H1 (cell line): ENCODE measurements around the gene TBPL2. TPM values are rescaled to one million over a fixed set of nuclear protein-coding genes. Genes with fewer than 3 reads are reported as not detected.

Source experiments
- CTCF ChIA-PET: fragments of 300-600 bp; sonication (Branson Sonifier 250); formaldehyde crosslinking; loops from one replicate; lab custom pipeline; 2021; ENCODE audit not compliant: partially characterized antibody; lab: Charles Lee
- POLR2A ChIA-PET: fragments of 300-600 bp; sonication (Branson Sonifier 250); formaldehyde crosslinking; loops from one replicate; lab custom pipeline; 2021; ENCODE audit warnings: inconsistent platforms; ENCODE audit not compliant: partially characterized antibody; lab: Charles Lee
- DNase-seq, 2 experiments: peaks; one replicate each; pipeline versions ENCODE4 v3.0.0 to v3.0.0-alpha.2; 2010 to 2022; ENCODE audit warnings: low spot score in 2 of 2, low read depth in 1 of 2, mixed read lengths in 1 of 2
- FAIRE-seq: peaks from 2 replicates; lab custom pipeline; 2011; peaks lifted over from hg19 to GRCh38; lab: Jason Lieb, UNC
- H2AFZ ChIP-seq: 2 replicates; pipeline ENCODE4 v1.8.1; 2012; ENCODE audit warnings: low read length, inconsistent platforms
- H2AK5ac ChIP-seq: 2 replicates; pipeline ENCODE4 v1.6.1; 2013; ENCODE audit warnings: low read depth, low read length
- H2BK120ac ChIP-seq: replicated peaks from 2 replicates; pipeline ENCODE3; 2013; ENCODE audit warnings: low read depth, low read length, inconsistent platforms
- H2BK12ac ChIP-seq: 2 replicates; pipeline ENCODE4 v1.6.1; 2013; ENCODE audit warnings: low read depth, low read length
- H2BK15ac ChIP-seq: 2 replicates; pipeline ENCODE4 v1.6.1; 2013; ENCODE audit warnings: low read length
- H2BK20ac ChIP-seq: 2 replicates; pipeline ENCODE4 v1.6.1; 2013; ENCODE audit warnings: low read length
- H2BK5ac ChIP-seq: 2 replicates; pipeline ENCODE4 v1.6.1; 2013; ENCODE audit warnings: low read depth, low read length
- H3K14ac ChIP-seq: 2 replicates; pipeline ENCODE4 v1.6.1; 2013; ENCODE audit warnings: inconsistent platforms; ENCODE audit not compliant: insufficient read length
- H3K18ac ChIP-seq: 2 replicates; pipeline ENCODE4 v1.6.1; 2013; ENCODE audit warnings: low read length; ENCODE audit errors: extremely low read depth
- H3K23ac ChIP-seq: 2 replicates; pipeline ENCODE4 v1.6.1; 2013; ENCODE audit warnings: inconsistent platforms; ENCODE audit not compliant: insufficient read length
- H3K23me2 ChIP-seq: 2 replicates; pipeline ENCODE4 v1.6.1; 2013; ENCODE audit warnings: low read depth, low read length
- H3K27ac ChIP-seq: 2 replicates; pipeline ENCODE4 v1.6.1; 2011; ENCODE audit warnings: low read depth, low read length, inconsistent platforms
- H3K27me3 ChIP-seq, 4 experiments: replicated peaks in 1 of 4; 1 replicate in 1 of 4; 2 replicates in 3 of 4; pipeline versions ENCODE4 v1.6.1 to v1.8.1; 2011 to 2013; ENCODE audit warnings: low read length in 3 of 4, mild to moderate bottlenecking in 3 of 4, inconsistent platforms in 2 of 4, mixed read lengths in 2 of 4, moderate library complexity in 1 of 4; ENCODE audit not compliant: control insufficient read depth in 3 of 4, insufficient read depth in 3 of 4; ENCODE audit errors: extremely low read depth in 1 of 4
- H3K36me3 ChIP-seq, 4 experiments: 2 replicates each; pipeline versions ENCODE4 v1.6.1 to v1.8.1; 2011 to 2013; ENCODE audit warnings: mild to moderate bottlenecking in 4 of 4, low read length in 3 of 4, moderate library complexity in 2 of 4, control low read depth in 1 of 4, inconsistent platforms in 1 of 4; ENCODE audit not compliant: insufficient read depth in 4 of 4, control insufficient read depth in 2 of 4
- H3K4ac ChIP-seq: replicated peaks from 2 replicates; pipeline ENCODE3; 2013; ENCODE audit warnings: low read length, low read depth, mixed read lengths, inconsistent platforms; ENCODE audit not compliant: insufficient read length
- H3K4me1 ChIP-seq, 4 experiments: replicated peaks in 1 of 4; 1 replicate in 1 of 4; 2 replicates in 3 of 4; pipeline versions ENCODE4 v1.6.1 to v1.8.1; 2011 to 2013; ENCODE audit warnings: low read length in 3 of 4, inconsistent platforms in 2 of 4, mixed read lengths in 1 of 4; ENCODE audit not compliant: insufficient read depth in 4 of 4, control insufficient read depth in 3 of 4
- H3K4me2 ChIP-seq, 2 experiments: 2 replicates each; pipeline versions ENCODE4 v1.6.1 to v1.8.1; 2011 to 2013; ENCODE audit warnings: low read depth in 2 of 2, low read length in 2 of 2, control low read depth in 1 of 2, inconsistent platforms in 1 of 2, mild to moderate bottlenecking in 1 of 2; ENCODE audit not compliant: insufficient read depth in 1 of 2
- H3K4me3 ChIP-seq, 4 experiments: fragments of 200-600, 300-600 bp in 1 of 4; sonication (generic), shearing (Covaris generic), sonication (Bioruptor Twin) in 1 of 4; 2 replicates each; pipeline versions ENCODE4 v1.5.1 to v1.8.1; 2011 to 2016; ENCODE audit warnings: low read length in 4 of 4, low read depth in 3 of 4, control low read depth in 2 of 4, inconsistent platforms in 2 of 4, mild to moderate bottlenecking in 2 of 4, mixed read lengths in 1 of 4, moderate library complexity in 1 of 4; ENCODE audit not compliant: insufficient read depth in 2 of 4; ENCODE audit errors: extremely low read depth in 1 of 4
- H3K56ac ChIP-seq: replicated peaks from 2 replicates; pipeline ENCODE3; 2013; ENCODE audit warnings: low read depth, mild to moderate bottlenecking, mixed read lengths, low read length, inconsistent platforms; ENCODE audit not compliant: insufficient read length
- H3K79me1 ChIP-seq: 2 replicates; pipeline ENCODE4 v1.6.1; 2013; ENCODE audit warnings: low read depth, low read length, control low read depth
- H3K79me2 ChIP-seq, 2 experiments: 2 replicates each; pipeline versions ENCODE4 v1.6.1 to v1.8.1; 2012 to 2013; ENCODE audit warnings: low read length in 2 of 2, mild to moderate bottlenecking in 2 of 2, inconsistent platforms in 1 of 2; ENCODE audit not compliant: insufficient read depth in 2 of 2, control insufficient read depth in 1 of 2
- H3K9ac ChIP-seq, 4 experiments: replicated peaks in 1 of 4; 1 replicate in 1 of 4; 2 replicates in 3 of 4; pipeline versions ENCODE4 v1.6.1 to v1.8.1; 2011 to 2013; ENCODE audit warnings: low read depth in 3 of 4, low read length in 3 of 4, control low read depth in 2 of 4, mild to moderate bottlenecking in 2 of 4, moderate library complexity in 2 of 4, inconsistent platforms in 1 of 4; ENCODE audit errors: extremely low read depth in 1 of 4
- H3K9me3 ChIP-seq, 2 experiments: 2 replicates each; pipeline versions ENCODE4 v1.6.1 to v1.8.1; 2012 to 2013; ENCODE audit warnings: mild to moderate bottlenecking in 2 of 2, moderate library complexity in 2 of 2, control low read depth in 1 of 2, inconsistent platforms in 1 of 2, low read depth in 1 of 2, low read length in 1 of 2, mixed read lengths in 1 of 2; ENCODE audit not compliant: insufficient read depth in 2 of 2
- H4K20me1 ChIP-seq, 2 experiments: replicated peaks in 1 of 2; 2 replicates each; pipeline versions ENCODE3 to v1.8.1; 2011 to 2013; ENCODE audit warnings: inconsistent platforms in 2 of 2, low read length in 2 of 2, mild to moderate bottlenecking in 1 of 2; ENCODE audit not compliant: insufficient read depth in 2 of 2, control insufficient read depth in 1 of 2
- H4K5ac ChIP-seq: 2 replicates; pipeline ENCODE4 v1.6.1; 2013; ENCODE audit warnings: low read length, low read depth, mixed read lengths, inconsistent platforms; ENCODE audit not compliant: insufficient read length
- H4K8ac ChIP-seq: 2 replicates; pipeline ENCODE4 v1.8.0; 2013; ENCODE audit warnings: mild to moderate bottlenecking, moderate library complexity, low read length, inconsistent platforms; ENCODE audit not compliant: insufficient read depth; ENCODE audit errors: extremely low read depth
- H4K91ac ChIP-seq: replicated peaks from 2 replicates; pipeline ENCODE3; 2013; ENCODE audit warnings: low read length, mixed read lengths, inconsistent platforms; ENCODE audit not compliant: insufficient read length
- GTF2F1 ChIP-seq: IDR thresholded peaks from 2 replicates; pipeline ENCODE4 v1.6.1; 2012; ENCODE audit warnings: low read depth, low read length, improper control_type of control experiment, borderline replicate concordance
- POLR2AphosphoS5 ChIP-seq: IDR thresholded peaks from 2 replicates; pipeline ENCODE4 v1.6.1; 2011; ENCODE audit warnings: low read depth, low read length
- SIX5 ChIP-seq: IDR thresholded peaks from 2 replicates; pipeline ENCODE4 v1.6.1; 2011; ENCODE audit warnings: mild to moderate bottlenecking, low read depth, low read length
- SRF ChIP-seq: IDR thresholded peaks from 2 replicates; pipeline ENCODE4 v1.6.1; 2011; ENCODE audit warnings: mild to moderate bottlenecking, low read depth, low read length, moderate library complexity
- TCF12 ChIP-seq: IDR thresholded peaks from 2 replicates; pipeline ENCODE4 v1.6.1; 2011; ENCODE audit warnings: low read depth, mild to moderate bottlenecking, low read length
- WGBS, 2 experiments: shearing (Covaris generic) in 1 of 2; methylation state at CpG; one replicate each; pipeline versions ENCODE4 v1.1.6 to v1.1.7; 2013 to 2015; ENCODE audit warnings: low lambda C conversion rate in 2 of 2, mixed read lengths in 2 of 2, inconsistent platforms in 1 of 2, low coverage in 1 of 2, missing lambda C conversion rate in 1 of 2; ENCODE audit not compliant: insufficient replicate concordance in 2 of 2, insufficient coverage in 1 of 2, insufficient read length in 1 of 2; ENCODE audit errors: extremely low coverage in 1 of 2, missing lambda C conversion rate in 1 of 2; 5-methylcytosine and 5-hydroxymethylcytosine counted together
- polyA plus RNA-seq, 7 experiments: library from polyadenylated mRNA; depleted of rRNA in 3 of 7; stranded (reverse) in 5 of 7; unstranded in 2 of 7; fragments of >200 nt in 5 of 7; fragments of 200-250 nt in 2 of 7; gene quantifications; 1 replicate in 5 of 7; 2 replicates in 1 of 7; 4 replicates in 1 of 7; pipeline versions ENCODE4 v1.2.1 to v1.2.3, GENCODE V29; 2011 to 2013; ENCODE audit warnings: missing spikeins in 2 of 7, mixed read lengths in 2 of 7
- total RNA-seq: library from RNA; stranded (reverse); fragmentation: NEBNext Ultra II Directional; extraction: Animal tissue kit (Norgen Biotek cat#: 25700); gene quantifications from 2 replicates; pipeline ENCODE4 v1.2.1, GENCODE V29; 2021

The TBPL2 gene
- total and polyA plus RNA-seq, 2 of the 8 experiments (the other 6 are each of a cell fraction or from before 2014, with no cell fraction given): 0.03 TPM; not detected in 1

DNA sequence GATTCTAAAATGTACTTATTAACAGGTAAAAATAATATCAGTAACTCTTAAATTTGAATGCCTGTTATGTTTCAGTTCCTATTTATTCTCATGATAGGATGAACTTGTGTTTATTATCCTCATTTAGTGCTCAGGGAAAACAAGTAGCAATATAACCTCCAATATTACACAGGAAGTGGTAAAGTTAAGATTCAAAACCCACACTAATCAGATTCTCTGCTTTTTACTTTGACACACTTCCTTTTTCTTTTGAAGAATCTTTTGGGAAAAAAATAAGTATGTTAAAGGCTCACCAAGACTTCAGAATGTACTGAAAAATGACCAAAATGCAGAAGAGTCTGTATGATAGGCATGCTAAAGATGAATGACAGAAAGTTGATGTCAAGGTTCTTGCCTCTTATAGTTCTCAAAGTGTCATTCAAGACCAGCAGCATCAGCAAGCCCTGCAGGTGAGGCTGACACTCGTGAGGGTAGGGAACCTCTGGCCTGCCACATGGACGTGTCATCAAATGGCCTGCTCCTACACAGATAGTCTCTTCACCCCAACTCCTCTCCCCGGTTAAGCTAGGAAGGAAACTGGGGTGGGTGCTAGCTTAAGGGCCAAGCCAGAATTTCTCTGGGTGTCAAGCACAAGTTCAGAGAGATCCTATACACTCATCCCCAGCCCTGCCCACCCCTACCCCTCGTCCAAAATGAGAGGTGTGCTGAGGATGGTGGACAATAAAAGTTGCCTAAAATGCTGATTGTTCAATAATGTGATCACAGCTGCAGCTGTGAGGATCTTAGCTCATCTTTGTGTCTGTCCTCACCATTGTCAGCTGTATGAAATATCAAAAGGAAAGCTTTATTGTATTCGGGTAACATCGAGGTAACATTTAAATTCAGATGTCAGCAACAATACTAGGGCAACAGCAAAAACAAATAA, 6.3 kb downstream of the TBPL2 start:
- POLR2A ChIA-PET: no interaction called here
- no peak overlapping the region for H2AFZ ChIP-seq
- no peak for TF ChIP-seq SIX5
- no peak for TF ChIP-seq POLR2AphosphoS5
- TF ChIP-seq SRF: no peak
- no peak for TF ChIP-seq TCF12
- no peak for TF ChIP-seq GTF2F1

More for the DNA sequence above, 6.3 kb downstream of the TBPL2 start:
- H3K9me3 ChIP-seq: no peaks in the 10 kb centered on the region
- H4K20me1 ChIP-seq: no peaks in the 10 kb centered on the region
- H4K5ac ChIP-seq: no peak overlapping the region
- no peak overlapping the region for H2BK15ac ChIP-seq
- H3K18ac ChIP-seq: no peak overlapping the region
- no peak overlapping the region for H3K23ac ChIP-seq
- no peaks in the 10 kb centered on the region for H3K36me3 ChIP-seq
- no peaks in the 10 kb centered on the region; a peak in 2 of 7 replicates for H3K4me1 ChIP-seq
- no peak overlapping the region for H4K91ac ChIP-seq
- H3K23me2 ChIP-seq: no peaks in the 10 kb centered on the region
- 86% methylated on average over 6 of the region's 6 CpGs; no CpG with 5 or more reads in 1 of the 2 experiments for WGBS, 2 experiments
- no peak overlapping the region for H3K4ac ChIP-seq
- H3K4me2 ChIP-seq: no peak overlapping the region
- H3K27me3 ChIP-seq: no peaks in the 10 kb centered on the region
- no peak for FAIRE-seq
- no peak overlapping the region for H2BK5ac ChIP-seq
- H3K27ac ChIP-seq: no peak overlapping the region
- DNase-seq: no peak
- CTCF ChIA-PET: interaction anchor here (0.7 to 4.7 kb wide), 6 partner anchors 9 to 1340 kb away, joined by 3 to 49 read pairs (median 4); no protein-coding TSS in a partner anchor
- no peak overlapping the region for H2BK12ac ChIP-seq
- H3K9ac ChIP-seq: no peak overlapping the region
- H4K8ac ChIP-seq: no peak overlapping the region; the same call in 1 of the 2 replicates
- no peak overlapping the region for H2BK20ac ChIP-seq
- no peaks in the 10 kb centered on the region for H3K79me2 ChIP-seq
- no peak overlapping the region for H3K56ac ChIP-seq
- no peak overlapping the region for H3K14ac ChIP-seq
- no peak overlapping the region for H2AK5ac ChIP-seq
- no peak overlapping the region for H2BK120ac ChIP-seq
- H3K4me3 ChIP-seq: no peak overlapping the region
- H3K79me1 ChIP-seq: no peaks in the 10 kb centered on the region
